ENCODE data around the gene MED13L. TPM values are rescaled to one million over a fixed set of nuclear protein-coding genes. Genes with fewer than 3 reads are reported as not detected.

MED13L gene
- total and polyA plus RNA-seq, 2 of the 8 experiments (the other 6 are each of a cell fraction or from before 2014, with no cell fraction given) = 15.9 to 51.7 TPM

DNA sequence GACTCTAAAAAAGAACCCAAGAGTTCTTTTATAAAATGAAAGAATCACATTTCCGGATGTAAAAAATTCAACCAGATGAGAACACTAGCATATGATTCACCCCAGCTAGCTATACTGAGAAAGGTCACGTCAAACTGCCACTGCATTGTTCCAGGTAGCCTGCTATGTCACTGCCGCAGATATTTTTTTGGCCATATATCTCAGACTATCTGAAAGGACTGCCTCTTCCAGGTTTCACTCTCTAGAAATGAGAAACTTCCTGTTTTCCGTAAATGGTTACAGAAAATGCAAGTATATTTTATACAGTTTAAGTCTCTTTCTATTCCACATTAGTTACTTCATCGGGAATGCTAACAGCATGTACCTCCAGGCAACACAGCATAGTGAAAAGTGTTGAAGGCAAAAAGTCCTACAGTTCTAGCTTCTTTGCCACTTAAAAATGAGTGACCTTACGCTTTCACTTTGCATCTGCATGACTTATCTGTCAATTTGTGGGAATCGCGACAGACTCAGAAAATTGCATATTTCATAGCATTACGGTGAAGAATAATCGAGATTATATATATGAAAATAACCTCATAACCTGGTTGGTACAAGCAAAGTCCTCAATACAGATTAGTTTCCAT is 105.2 kb downstream of the MED13L start:
- H3K23me2 ChIP-seq (ENCODE audit: low read depth, low read length) = no peaks in the 10 kb centered on the region
- H3K56ac ChIP-seq (replicated peaks; ENCODE audit: insufficient read length, low read depth, low read length) = no peak overlapping the region
- no peak overlapping the region for H2BK20ac ChIP-seq (ENCODE audit: low read length)
- H4K20me1 ChIP-seq (replicated peaks in 1 of 2; ENCODE audit: control insufficient read depth in 1 of 2, insufficient read depth in 2 of 2, low read length in 2 of 2) = peaks cover 0 to 5% of the 10 kb centered on the region in 2 experiments
- FAIRE-seq (no peak), DNase-seq (ENCODE audit: low read depth in 1 of 2, low spot score in 2 of 2) (no peak)
- H3K4me3 ChIP-seq (ENCODE audit: extremely low read depth in 1 of 4, insufficient read depth in 2 of 4, low read depth in 3 of 4, low read length in 4 of 4) = no peak overlapping the region
- no peak overlapping the region for H2BK5ac ChIP-seq (ENCODE audit: low read depth, low read length)
- peaks cover 4% of the 10 kb centered on the region; the same call in 1 of the 2 replicates for H3K79me1 ChIP-seq (ENCODE audit: low read depth, low read length)
- H3K27ac ChIP-seq (ENCODE audit: low read depth, low read length) = no peak overlapping the region
- H4K91ac ChIP-seq (replicated peaks; ENCODE audit: insufficient read length, low read length) = no peak overlapping the region
- no peak overlapping the region for H2BK15ac ChIP-seq (ENCODE audit: low read length)
- no peaks in the 10 kb centered on the region for H3K9me3 ChIP-seq (ENCODE audit: insufficient read depth in 2 of 2, low read depth in 1 of 2, low read length in 1 of 2)
- H3K9ac ChIP-seq (replicated peaks in 1 of 4; ENCODE audit: extremely low read depth in 1 of 4, low read depth in 3 of 4, low read length in 3 of 4) = no peak overlapping the region
- H3K79me2 ChIP-seq (ENCODE audit: control insufficient read depth in 1 of 2, insufficient read depth in 2 of 2, low read length in 2 of 2) = peaks cover 0 to 99% of the 10 kb centered on the region in 2 experiments; a peak in 3 of 4 replicates
- no peak overlapping the region for H3K18ac ChIP-seq (ENCODE audit: extremely low read depth, low read length)
- no peak overlapping the region for H2AK5ac ChIP-seq (ENCODE audit: low read depth, low read length)
- no peak overlapping the region for H4K5ac ChIP-seq (ENCODE audit: insufficient read length, low read depth, low read length)
- ChIA-PET POLR2A (ENCODE audit: partially characterized antibody) (interaction anchor here (0.9 to 1.0 kb wide), 2 partner anchors 32 to 66 kb away, joined by 4 read pairs; no protein-coding TSS in a partner anchor), CTCF (ENCODE audit: partially characterized antibody) (interaction anchor here (0.6 to 1.2 kb wide), 3 partner anchors 17 to 213 kb away, joined by 3 to 5 read pairs (median 3); no protein-coding TSS in a partner anchor)
- no peak overlapping the region for H2BK120ac ChIP-seq (replicated peaks; ENCODE audit: low read depth, low read length)
- no peak overlapping the region for H3K4ac ChIP-seq (replicated peaks; ENCODE audit: insufficient read length, low read depth, low read length)
- no peak overlapping the region for H4K8ac ChIP-seq (ENCODE audit: extremely low read depth, insufficient read depth, low read length)
- peaks cover 0 to 6% (median 5%) of the 10 kb centered on the region in 4 experiments; a peak in 4 of 7 replicates for H3K4me1 ChIP-seq (replicated peaks in 1 of 4; ENCODE audit: control insufficient read depth in 3 of 4, insufficient read depth in 4 of 4, low read length in 3 of 4)
- 89% methylated on average over 10 of the region's 10 CpGs; no CpG with 5 or more reads in 1 of the 2 experiments for WGBS, 2 experiments (ENCODE audit: extremely low coverage in 1 of 2, insufficient coverage in 1 of 2, insufficient read length in 1 of 2, insufficient replicate concordance in 2 of 2, low coverage in 1 of 2, low lambda C conversion rate in 2 of 2, missing lambda C conversion rate in 1 of 2)
- no peak overlapping the region for H3K14ac ChIP-seq (ENCODE audit: insufficient read length)
- H3K27me3 ChIP-seq (replicated peaks in 1 of 4; ENCODE audit: control insufficient read depth in 3 of 4, extremely low read depth in 1 of 4, insufficient read depth in 3 of 4, low read length in 3 of 4) = no peaks in the 10 kb centered on the region
- no peak overlapping the region for H2BK12ac ChIP-seq (ENCODE audit: low read depth, low read length)
- H3K4me2 ChIP-seq (ENCODE audit: insufficient read depth in 1 of 2, low read depth in 2 of 2, low read length in 2 of 2) = no peak overlapping the region
- no peak overlapping the region for H3K23ac ChIP-seq (ENCODE audit: insufficient read length)
- H2AFZ ChIP-seq (ENCODE audit: low read length) = no peak overlapping the region
- no peaks in the 10 kb centered on the region for H3K36me3 ChIP-seq (ENCODE audit: control insufficient read depth in 2 of 4, insufficient read depth in 4 of 4, low read length in 3 of 4)
- TF ChIP-seq POLR2A (IDR thresholded peaks at IDR 0.05; ENCODE audit: control extremely low read depth in 1 of 2, low read depth in 2 of 2, low read length in 2 of 2) (no peak), NANOG (IDR thresholded peaks at IDR 0.05; ENCODE audit: insufficient read depth, low read depth, low read length, poor library complexity, severe bottlenecking) (no peak), ASH2L (IDR thresholded peaks at IDR 0.05; ENCODE audit: low read length) (no peak), SRF (IDR thresholded peaks at IDR 0.05; ENCODE audit: low read depth, low read length) (no peak), SP1 (IDR thresholded peaks at IDR 0.05; ENCODE audit: low read depth, low read length) (no peak), POU5F1 (IDR thresholded peaks at IDR 0.05; ENCODE audit: low read depth, low read length) (no peak), RNF2 (IDR thresholded peaks at IDR 0.05; ENCODE audit: borderline replicate concordance, low read depth, low read length, missing control alignments, poor library complexity, severe bottlenecking) (no peak), TEAD4 (IDR thresholded peaks at IDR 0.05; ENCODE audit: low read depth, low read length) (no peak), BRCA1 (IDR thresholded peaks at IDR 0.05; ENCODE audit: low read depth, low read length) (no peak), CHD2 (IDR thresholded peaks at IDR 0.05; ENCODE audit: low read length) (no peak), CTBP2 (IDR thresholded peaks at IDR 0.05; ENCODE audit: borderline replicate concordance, insufficient read depth, insufficient read length, low read length) (no peak), RAD21 (IDR thresholded peaks at IDR 0.05 in 1 of 2, conservative IDR thresholded peaks at IDR 0.05 in 1 of 2; ENCODE audit: low read depth in 2 of 2, low read length in 2 of 2) (no peak), KDM5A (IDR thresholded peaks at IDR 0.05; ENCODE audit: low read length) (no peak)
